Liver (tissue), 9 donors: ENCODE results near the gene MICU1. TPM values are rescaled to one million over a fixed set of nuclear protein-coding genes. Genes with fewer than 3 reads are reported as not detected.

Experiments used
- DNase-seq: peaks from one replicate; pipeline ENCODE4 v3.0.0-alpha.2; 2017; ENCODE audit warnings: low spot score
- H3K27ac ChIP-seq, 2 donors: one replicate each; pipeline ENCODE4 v1.7.0; 2013; ENCODE audit warnings: inconsistent platforms in 2 of 2, low read length in 2 of 2, control low read depth in 1 of 2, low read depth in 1 of 2, mild to moderate bottlenecking in 1 of 2
- H3K27me3 ChIP-seq, 4 donors: one replicate each; pipeline versions ENCODE4 v1.6.1 to v1.7.0; 2013; ENCODE audit warnings: low read length in 3 of 4, inconsistent platforms in 1 of 4, mild to moderate bottlenecking in 1 of 4, moderate library complexity in 1 of 4; ENCODE audit not compliant: control insufficient read depth in 4 of 4, insufficient read depth in 4 of 4
- H3K36me3 ChIP-seq, 4 donors: one replicate each; pipeline versions ENCODE4 v1.6.1 to v1.7.0; 2013; ENCODE audit warnings: low read length in 3 of 4, mild to moderate bottlenecking in 3 of 4, low read depth in 1 of 4, moderate library complexity in 1 of 4; ENCODE audit not compliant: control insufficient read depth in 4 of 4, insufficient read depth in 3 of 4
- H3K4me1 ChIP-seq, 4 donors: one replicate each; pipeline versions ENCODE4 v1.6.1 to v1.7.0; 2013; ENCODE audit warnings: low read length in 3 of 4, mild to moderate bottlenecking in 3 of 4, moderate library complexity in 1 of 4; ENCODE audit not compliant: control insufficient read depth in 4 of 4, insufficient read depth in 4 of 4
- H3K4me3 ChIP-seq, 3 donors: one replicate each; pipeline versions ENCODE4 v1.6.1 to v1.7.0; 2013; ENCODE audit warnings: low read length in 3 of 3, control low read depth in 1 of 3, low read depth in 1 of 3, mild to moderate bottlenecking in 1 of 3
- H3K9ac ChIP-seq, 2 donors: one replicate each; pipeline ENCODE4 v1.7.0; 2013; ENCODE audit warnings: low read length in 2 of 2, mild to moderate bottlenecking in 2 of 2, moderate library complexity in 2 of 2, control low read depth in 1 of 2, low read depth in 1 of 2
- H3K9me3 ChIP-seq, 4 donors: one replicate each; pipeline versions ENCODE4 v1.6.1 to v1.7.0; 2013; ENCODE audit warnings: low read length in 3 of 4; ENCODE audit not compliant: control insufficient read depth in 4 of 4
- ATF3 ChIP-seq: IDR thresholded peaks from 2 replicates; pipeline ENCODE4 v1.6.1; 2016; ENCODE audit warnings: antibody characterized with exemption
- EGR1 ChIP-seq, 2 donors: IDR thresholded peaks; 2 replicates each; pipeline ENCODE4 v1.6.1; 2016 to 2018; ENCODE audit warnings: antibody characterized with exemption in 2 of 2, low read depth in 2 of 2
- FOXA1 ChIP-seq: IDR thresholded peaks from 2 replicates; pipeline ENCODE4 v1.6.1; 2016; ENCODE audit warnings: antibody characterized with exemption
- FOXA2 ChIP-seq: IDR thresholded peaks from 2 replicates; pipeline ENCODE4 v1.6.1; 2016; ENCODE audit warnings: antibody characterized with exemption
- GABPA ChIP-seq, 2 donors: IDR thresholded peaks in 1 of 2; conservative IDR thresholded peaks in 1 of 2; 2 replicates each; pipeline ENCODE4 v1.6.1; 2016; ENCODE audit warnings: antibody characterized with exemption in 2 of 2, mild to moderate bottlenecking in 1 of 2, moderate library complexity in 1 of 2
- HNF4A ChIP-seq, 2 donors: conservative IDR thresholded peaks; 2 replicates each; pipeline ENCODE4 v1.6.1; 2016; ENCODE audit warnings: antibody characterized with exemption in 2 of 2, mild to moderate bottlenecking in 2 of 2
- HNF4G ChIP-seq: IDR thresholded peaks from 2 replicates; pipeline ENCODE4 v1.6.1; 2016; ENCODE audit warnings: antibody characterized with exemption
- JUND ChIP-seq, 2 donors: IDR thresholded peaks; 2 replicates each; pipeline ENCODE4 v1.6.1; 2016; ENCODE audit warnings: antibody characterized with exemption in 2 of 2
- NR2F2 ChIP-seq: IDR thresholded peaks from 2 replicates; pipeline ENCODE4 v1.6.1; 2016; ENCODE audit warnings: antibody characterized with exemption
- RAD21 ChIP-seq, 2 donors: IDR thresholded peaks; 2 replicates each; pipeline ENCODE4 v1.6.1; 2016; ENCODE audit warnings: antibody characterized with exemption in 2 of 2, mild to moderate bottlenecking in 2 of 2
- RXRA ChIP-seq, 2 donors: IDR thresholded peaks; 2 replicates each; pipeline ENCODE4 v1.6.1; 2017 to 2018; ENCODE audit warnings: antibody characterized with exemption in 2 of 2, mild to moderate bottlenecking in 1 of 2
- SP1 ChIP-seq: IDR thresholded peaks from 2 replicates; pipeline ENCODE4 v1.6.1; 2018; ENCODE audit warnings: antibody characterized with exemption, mild to moderate bottlenecking
- TAF1 ChIP-seq: conservative IDR thresholded peaks from 2 replicates; pipeline ENCODE4 v1.6.1; 2016; ENCODE audit warnings: antibody characterized with exemption, mild to moderate bottlenecking
- YY1 ChIP-seq: IDR thresholded peaks from 2 replicates; pipeline ENCODE4 v1.6.1; 2016; ENCODE audit warnings: antibody characterized with exemption, mild to moderate bottlenecking
- WGBS: extraction: QIAGEN DNeasy Blood & Tissue Kit; methylation state at CpG from one replicate; pipeline ENCODE4 v1.1.7; 2013; 5-methylcytosine and 5-hydroxymethylcytosine counted together
- polyA plus RNA-seq, 2 donors: library from polyadenylated mRNA; stranded (reverse) in 1 of 2; unstranded in 1 of 2; fragments of 200-250 nt in 1 of 2; fragments of >200 nt in 1 of 2; fragmentation: Nextera tagmentation in 1 of 2; extraction: Ambion mirVana in 1 of 2; gene quantifications; one replicate each; pipeline versions ENCODE4 v1.2.1 to v1.2.3, GENCODE V29; 2013 to 2015
- total RNA-seq, 2 donors: library from RNA; depleted of rRNA; stranded (reverse); fragments of >200 nt; gene quantifications; one replicate each; pipeline ENCODE4 v1.2.3, GENCODE V29; 2014
- TF ChIP-seq, protein P1 (sequence below): fragments of 150-350 bp; IDR thresholded peaks from 2 replicates; pipeline ENCODE4 v1.5.1; 2017; ENCODE audit warnings: improper control_type of control experiment, low read depth, low read length; ENCODE audit not compliant: missing input control
- TF ChIP-seq, protein P2 (sequence below): IDR thresholded peaks from 2 replicates; pipeline ENCODE4 v1.6.1; 2016; ENCODE audit warnings: antibody characterized with exemption, mild to moderate bottlenecking
- TF ChIP-seq, protein P3 (sequence below): IDR thresholded peaks from 2 replicates; pipeline ENCODE4 v1.6.1; 2016; ENCODE audit warnings: antibody characterized with exemption
- TF ChIP-seq, protein P4 (sequence below): IDR thresholded peaks from 2 replicates; pipeline ENCODE4 v1.6.1; 2016; ENCODE audit warnings: antibody characterized with exemption
- donor health status: healthy.
- donor health status: healthy.
- donor health status: healthy.
- donor health status: healthy.
- donor health status: healthy.

The MICU1 gene
- total and polyA plus RNA-seq, 4 donors, result 26.4 to 47.4 (median 32.1) TPM

GRCh38 chr10:72425133-72425532 is 200.7 kb downstream of the MICU1 start:
- 84% methylated on average over 3 of the region's 3 CpGs for WGBS
- Histone ChIP-seq H3K4me1 (no peaks in the 10 kb centered on the region), H3K9ac (no peak overlapping the region), H3K27me3 (no peaks in the 10 kb centered on the region), H3K27ac (no peak overlapping the region), H3K9me3 (no peaks in the 10 kb centered on the region), H3K4me3 (no peak overlapping the region), H3K36me3 (peaks cover 0 to 28% (median 24%) of the 10 kb centered on the region in 4 donors)
- no peak for TF ChIP-seq GABPA (IDR thresholded peaks at IDR 0.05 in 1 of 2, conservative IDR thresholded peaks at IDR 0.05 in 1 of 2)
- TF ChIP-seq FOXA2, result no peak
- no peak for TF ChIP-seq YY1
- TF ChIP-seq RAD21 (IDR thresholded peaks at IDR 0.05), result no peak
- TF ChIP-seq NR2F2, result no peak
- TF ChIP-seq FOXA1, result no peak
- TF ChIP-seq, protein P1, sequence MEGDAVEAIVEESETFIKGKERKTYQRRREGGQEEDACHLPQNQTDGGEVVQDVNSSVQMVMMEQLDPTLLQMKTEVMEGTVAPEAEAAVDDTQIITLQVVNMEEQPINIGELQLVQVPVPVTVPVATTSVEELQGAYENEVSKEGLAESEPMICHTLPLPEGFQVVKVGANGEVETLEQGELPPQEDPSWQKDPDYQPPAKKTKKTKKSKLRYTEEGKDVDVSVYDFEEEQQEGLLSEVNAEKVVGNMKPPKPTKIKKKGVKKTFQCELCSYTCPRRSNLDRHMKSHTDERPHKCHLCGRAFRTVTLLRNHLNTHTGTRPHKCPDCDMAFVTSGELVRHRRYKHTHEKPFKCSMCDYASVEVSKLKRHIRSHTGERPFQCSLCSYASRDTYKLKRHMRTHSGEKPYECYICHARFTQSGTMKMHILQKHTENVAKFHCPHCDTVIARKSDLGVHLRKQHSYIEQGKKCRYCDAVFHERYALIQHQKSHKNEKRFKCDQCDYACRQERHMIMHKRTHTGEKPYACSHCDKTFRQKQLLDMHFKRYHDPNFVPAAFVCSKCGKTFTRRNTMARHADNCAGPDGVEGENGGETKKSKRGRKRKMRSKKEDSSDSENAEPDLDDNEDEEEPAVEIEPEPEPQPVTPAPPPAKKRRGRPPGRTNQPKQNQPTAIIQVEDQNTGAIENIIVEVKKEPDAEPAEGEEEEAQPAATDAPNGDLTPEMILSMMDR, result no peak
- no peak for TF ChIP-seq EGR1 (IDR thresholded peaks at IDR 0.05; ENCODE audit: low read depth in 2 of 2)
- TF ChIP-seq SP1, result no peak
- TF ChIP-seq, protein P2, sequence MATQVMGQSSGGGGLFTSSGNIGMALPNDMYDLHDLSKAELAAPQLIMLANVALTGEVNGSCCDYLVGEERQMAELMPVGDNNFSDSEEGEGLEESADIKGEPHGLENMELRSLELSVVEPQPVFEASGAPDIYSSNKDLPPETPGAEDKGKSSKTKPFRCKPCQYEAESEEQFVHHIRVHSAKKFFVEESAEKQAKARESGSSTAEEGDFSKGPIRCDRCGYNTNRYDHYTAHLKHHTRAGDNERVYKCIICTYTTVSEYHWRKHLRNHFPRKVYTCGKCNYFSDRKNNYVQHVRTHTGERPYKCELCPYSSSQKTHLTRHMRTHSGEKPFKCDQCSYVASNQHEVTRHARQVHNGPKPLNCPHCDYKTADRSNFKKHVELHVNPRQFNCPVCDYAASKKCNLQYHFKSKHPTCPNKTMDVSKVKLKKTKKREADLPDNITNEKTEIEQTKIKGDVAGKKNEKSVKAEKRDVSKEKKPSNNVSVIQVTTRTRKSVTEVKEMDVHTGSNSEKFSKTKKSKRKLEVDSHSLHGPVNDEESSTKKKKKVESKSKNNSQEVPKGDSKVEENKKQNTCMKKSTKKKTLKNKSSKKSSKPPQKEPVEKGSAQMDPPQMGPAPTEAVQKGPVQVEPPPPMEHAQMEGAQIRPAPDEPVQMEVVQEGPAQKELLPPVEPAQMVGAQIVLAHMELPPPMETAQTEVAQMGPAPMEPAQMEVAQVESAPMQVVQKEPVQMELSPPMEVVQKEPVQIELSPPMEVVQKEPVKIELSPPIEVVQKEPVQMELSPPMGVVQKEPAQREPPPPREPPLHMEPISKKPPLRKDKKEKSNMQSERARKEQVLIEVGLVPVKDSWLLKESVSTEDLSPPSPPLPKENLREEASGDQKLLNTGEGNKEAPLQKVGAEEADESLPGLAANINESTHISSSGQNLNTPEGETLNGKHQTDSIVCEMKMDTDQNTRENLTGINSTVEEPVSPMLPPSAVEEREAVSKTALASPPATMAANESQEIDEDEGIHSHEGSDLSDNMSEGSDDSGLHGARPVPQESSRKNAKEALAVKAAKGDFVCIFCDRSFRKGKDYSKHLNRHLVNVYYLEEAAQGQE, result no peak
- TF ChIP-seq HNF4G, result no peak
- DNase-seq, result no peak

- Histone ChIP-seq H3K9me3 (no peaks in the 10 kb centered on the region), H3K27me3 (no peaks in the 10 kb centered on the region), H3K9ac (no peak overlapping the region), H3K36me3 (peaks cover 0 to 31% (median 27%) of the 10 kb centered on the region in 4 donors), H3K4me3 (no peak overlapping the region), H3K27ac (no peak overlapping the region), H3K4me1 (no peaks in the 10 kb centered on the region)
- WGBS, result 97% methylated on average over 1 of the region's 1 CpG
- no peak for DNase-seq
- TF ChIP-seq TAF1 (no peak), FOXA2 (no peak), EGR1 (IDR thresholded peaks at IDR 0.05; ENCODE audit: low read depth in 2 of 2) (no peak), SP1 (no peak), JUND (IDR thresholded peaks at IDR 0.05) (no peak), HNF4A (conservative IDR thresholded peaks at IDR 0.05) (no peak), RAD21 (IDR thresholded peaks at IDR 0.05) (no peak), RXRA (IDR thresholded peaks at IDR 0.05) (no peak), GABPA (IDR thresholded peaks at IDR 0.05 in 1 of 2, conservative IDR thresholded peaks at IDR 0.05 in 1 of 2) (no peak), HNF4G (no peak), ATF3 (no peak), YY1 (no peak), FOXA1 (no peak)
- TF ChIP-seq, protein P1, result no peak
- TF ChIP-seq, protein P2, result no peak
- TF ChIP-seq, protein P3, sequence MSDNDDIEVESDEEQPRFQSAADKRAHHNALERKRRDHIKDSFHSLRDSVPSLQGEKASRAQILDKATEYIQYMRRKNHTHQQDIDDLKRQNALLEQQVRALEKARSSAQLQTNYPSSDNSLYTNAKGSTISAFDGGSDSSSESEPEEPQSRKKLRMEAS, result no peak
- TF ChIP-seq, protein P4, sequence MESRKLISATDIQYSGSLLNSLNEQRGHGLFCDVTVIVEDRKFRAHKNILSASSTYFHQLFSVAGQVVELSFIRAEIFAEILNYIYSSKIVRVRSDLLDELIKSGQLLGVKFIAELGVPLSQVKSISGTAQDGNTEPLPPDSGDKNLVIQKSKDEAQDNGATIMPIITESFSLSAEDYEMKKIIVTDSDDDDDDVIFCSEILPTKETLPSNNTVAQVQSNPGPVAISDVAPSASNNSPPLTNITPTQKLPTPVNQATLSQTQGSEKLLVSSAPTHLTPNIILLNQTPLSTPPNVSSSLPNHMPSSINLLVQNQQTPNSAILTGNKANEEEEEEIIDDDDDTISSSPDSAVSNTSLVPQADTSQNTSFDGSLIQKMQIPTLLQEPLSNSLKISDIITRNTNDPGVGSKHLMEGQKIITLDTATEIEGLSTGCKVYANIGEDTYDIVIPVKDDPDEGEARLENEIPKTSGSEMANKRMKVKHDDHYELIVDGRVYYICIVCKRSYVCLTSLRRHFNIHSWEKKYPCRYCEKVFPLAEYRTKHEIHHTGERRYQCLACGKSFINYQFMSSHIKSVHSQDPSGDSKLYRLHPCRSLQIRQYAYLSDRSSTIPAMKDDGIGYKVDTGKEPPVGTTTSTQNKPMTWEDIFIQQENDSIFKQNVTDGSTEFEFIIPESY, result no peak
These were observed 201.3 kb downstream of the MICU1 start for GRCh38 chr10:72424561-72424960.
